GM18507 (cell line): ENCODE results near the gene GDI2.
"Not testable (repeated sequence)": the region's sequence is repeated elsewhere in the genome, so short reads cannot be mapped to it uniquely, and the experiment has no call there.

ENCODE experiments used
- DNase-seq: peaks from one replicate; pipeline ENCODE4 v3.0.0; 2011; ENCODE audit warnings: low read depth; ENCODE audit not compliant: insufficient read length; ENCODE audit errors: extremely low spot score
- FAIRE-seq: peaks from 2 replicates; lab custom pipeline; 2011; peaks lifted over from hg19 to GRCh38; lab: Jason Lieb, UNC

Gene GDI2

DNA sequence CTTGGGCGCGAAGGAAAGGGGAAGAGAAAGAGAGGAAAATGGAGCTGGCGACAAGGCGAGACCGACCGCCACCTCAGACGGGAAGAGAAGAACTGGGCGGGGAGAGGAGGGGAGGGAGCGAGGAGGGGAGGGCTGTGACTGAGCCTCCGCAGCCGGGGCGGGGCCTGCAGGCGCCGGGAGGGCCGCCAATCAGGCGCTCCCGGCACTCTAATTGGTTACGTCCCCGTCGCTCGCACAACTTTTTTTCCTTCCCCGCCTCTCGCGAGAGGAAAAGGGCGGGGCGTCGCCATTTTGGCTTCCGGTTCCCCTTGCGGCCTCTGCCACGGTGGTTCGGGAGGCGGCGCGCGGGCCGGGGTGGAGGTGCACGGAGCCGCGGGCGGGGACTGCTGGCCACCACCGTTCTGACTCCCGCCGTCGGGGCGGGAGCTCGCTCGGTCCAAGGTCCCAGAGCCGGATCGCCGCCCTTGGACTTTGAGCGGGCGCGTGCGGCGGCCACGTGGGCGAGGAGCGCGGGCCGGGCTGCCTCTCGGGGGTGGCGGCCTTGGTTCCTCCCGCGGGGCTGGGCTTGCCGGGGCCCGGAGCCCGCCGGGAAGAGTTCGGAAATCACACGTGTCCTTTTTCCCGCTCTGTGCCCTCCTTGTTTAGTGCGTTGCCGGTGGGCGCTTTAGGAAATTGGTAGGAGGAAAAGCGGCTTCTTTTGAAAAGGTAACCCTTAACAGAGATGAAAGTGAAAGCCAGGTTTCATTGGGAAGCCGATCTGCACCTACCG is at the start of gene GDI2:
GDI2 (minus strand) TSS at position 94 of the 769 bp plus-strand sequence. CDS start 176 bp downstream, outside the sequence.
- peak; percentile 96 for FAIRE-seq
- peak; percentile 90 for DNase-seq

DNA sequence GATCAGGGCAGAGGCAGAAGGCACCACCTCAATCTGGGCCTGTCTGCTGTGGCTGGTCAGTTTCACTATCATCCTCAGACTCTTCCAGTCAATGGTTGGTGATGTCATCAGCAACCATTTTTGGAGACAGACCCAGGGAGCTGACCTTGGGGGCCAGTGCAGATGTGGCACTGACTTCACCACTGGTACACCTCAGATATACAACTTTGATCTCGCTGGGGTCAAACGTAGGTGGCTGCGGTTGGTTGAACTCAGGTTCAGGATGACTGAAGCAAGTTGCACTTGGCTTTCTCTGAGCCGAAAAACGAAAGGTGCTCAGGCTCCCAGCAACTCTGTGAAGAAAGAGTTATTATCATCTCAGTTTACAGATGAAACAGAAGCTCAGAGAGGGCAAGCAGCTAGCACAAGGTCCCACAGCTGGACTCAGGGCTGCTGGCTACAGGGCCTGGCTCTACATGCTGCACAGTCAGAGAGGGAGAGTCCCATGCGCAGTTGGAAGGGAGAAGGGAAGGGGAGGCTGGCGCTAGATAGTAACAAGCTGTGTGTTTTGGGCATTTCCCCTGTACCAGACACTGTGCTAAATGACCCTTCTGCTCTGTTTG is 49.2 kb upstream of the GDI2 start:
- DNase-seq (peak; percentile 78), FAIRE-seq (peak; percentile 97)

DNA sequence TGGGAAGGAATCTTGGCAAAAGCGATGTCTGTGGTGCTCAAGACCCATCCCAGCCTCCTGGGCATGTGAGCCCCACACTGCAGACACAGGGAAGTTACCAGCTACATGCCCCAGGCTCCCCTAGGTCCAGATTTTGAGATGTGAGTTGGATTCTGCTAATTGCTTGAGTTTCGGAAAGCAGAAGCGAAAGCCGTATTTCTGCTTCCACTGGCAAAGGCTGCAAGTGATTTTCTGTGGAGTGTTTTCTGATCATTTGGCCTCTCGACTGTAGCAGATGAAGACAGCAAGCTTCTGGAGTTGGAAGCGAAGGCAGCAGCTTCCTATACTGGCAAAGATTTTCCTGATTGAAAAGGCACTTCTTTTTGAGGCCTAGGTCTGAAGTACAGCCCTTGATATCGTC is 46.8 kb upstream of the GDI2 start:
- DNase-seq (no peak), FAIRE-seq (no peak)

DNA sequence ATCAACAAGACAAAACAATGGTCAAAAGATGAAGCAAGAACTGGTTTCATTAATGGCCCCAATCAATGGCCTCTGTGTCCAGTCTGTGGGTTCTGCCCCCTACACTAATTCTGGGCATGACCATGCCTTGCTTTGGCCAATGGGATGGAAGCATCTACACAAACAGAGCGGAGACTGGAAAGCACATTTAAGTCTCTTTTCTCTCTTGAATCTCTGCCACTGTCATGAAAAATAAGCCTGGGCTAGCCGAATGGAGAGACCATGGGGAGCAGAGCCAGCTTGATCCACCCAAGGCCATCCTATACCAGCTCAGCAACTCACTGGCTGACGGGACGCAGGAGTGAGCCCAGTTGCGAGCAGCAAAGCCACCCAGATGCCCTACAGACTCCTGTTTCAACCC is 45.6 kb upstream of the GDI2 start:
- DNase-seq (no peak), FAIRE-seq (no peak)

DNA sequence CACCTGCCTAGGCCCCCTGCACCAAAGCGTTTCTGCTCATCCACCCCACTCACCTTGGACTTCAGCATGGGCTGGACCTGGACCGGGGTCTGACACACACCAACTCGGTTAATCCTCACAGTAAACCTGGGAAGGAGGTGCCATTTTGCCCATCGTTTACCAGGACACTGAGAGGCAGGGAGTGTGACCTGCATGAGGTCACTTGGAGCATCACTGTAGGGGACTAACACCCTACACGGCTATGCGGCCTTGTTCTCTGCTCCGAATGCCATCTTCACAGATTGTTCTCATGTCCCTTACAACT is 43.4 kb upstream of the GDI2 start:
- no peak for DNase-seq
- FAIRE-seq = no peak

DNA sequence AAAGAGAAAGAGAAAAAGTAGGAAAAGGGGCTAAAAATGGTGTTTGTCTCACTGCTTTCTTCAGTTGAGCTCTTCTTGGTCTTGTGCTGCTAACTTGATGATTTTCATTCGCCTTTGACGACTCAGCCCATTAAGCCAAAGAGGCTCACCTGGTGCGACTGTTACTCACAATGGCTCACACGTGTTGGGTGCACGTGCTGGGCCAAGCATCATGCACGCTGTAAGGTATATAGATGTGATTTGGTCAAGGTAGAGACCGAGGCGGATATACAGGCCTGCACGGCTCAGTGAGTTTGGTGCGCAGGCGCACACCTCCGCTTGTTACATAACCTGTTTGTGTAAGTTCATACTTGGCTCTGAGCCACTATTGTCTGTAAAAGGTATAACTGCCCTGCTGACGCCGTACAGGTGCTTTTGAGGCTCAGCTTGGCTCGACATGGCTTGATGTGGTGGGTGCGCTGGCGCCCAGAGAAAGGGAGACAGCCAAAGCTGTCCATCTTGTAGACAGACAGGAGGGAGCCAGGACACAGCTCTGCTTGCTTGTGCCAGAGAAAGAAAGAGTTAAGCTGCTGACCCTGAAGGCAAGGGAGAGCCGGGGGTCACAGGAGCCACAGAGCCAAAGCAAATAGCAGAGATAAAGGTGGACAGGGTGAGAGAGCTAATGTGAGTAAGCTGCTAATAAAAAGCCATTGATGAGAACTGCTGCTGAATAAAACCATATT is 42.9 kb upstream of the GDI2 start:
- DNase-seq = no peak
- FAIRE-seq = no peak

DNA sequence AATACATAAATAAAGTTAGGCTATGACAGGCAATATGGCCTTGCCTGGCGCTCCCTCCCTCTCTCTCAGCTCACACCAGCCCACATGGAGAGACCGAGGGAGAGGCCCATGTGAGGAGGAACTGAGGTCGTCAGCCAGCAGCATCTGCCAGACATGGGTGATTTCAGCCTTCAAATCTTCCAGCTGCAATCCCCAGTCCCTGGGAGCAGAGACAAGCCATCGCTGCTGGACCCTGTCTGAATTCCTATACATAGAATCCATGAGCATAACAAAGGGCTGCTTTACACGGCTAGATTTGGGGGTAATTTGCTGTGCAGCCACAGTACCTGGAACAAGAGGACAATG is 40.9 kb upstream of the GDI2 start:
- DNase-seq = no peak
- FAIRE-seq = no peak

DNA sequence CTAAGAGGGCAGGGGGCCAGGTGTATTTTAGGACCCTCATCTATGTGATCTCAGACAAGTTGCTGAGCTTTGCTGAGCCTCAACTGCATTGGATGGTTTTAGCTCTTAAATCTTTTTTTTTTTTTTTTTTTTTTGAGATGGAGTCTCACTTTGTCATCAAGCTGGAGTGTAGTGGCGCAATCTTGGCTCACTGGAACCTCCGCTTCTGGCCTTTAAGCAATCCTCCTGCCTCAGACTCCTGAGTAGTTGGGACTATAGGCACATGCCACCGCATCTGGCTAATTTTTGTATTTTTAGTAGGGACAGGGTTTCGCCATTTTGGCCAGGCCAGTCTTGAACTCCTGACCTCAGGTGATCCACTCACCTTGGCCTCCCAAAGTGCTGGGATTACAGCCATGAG is 33.4 kb upstream of the GDI2 start:
- DNase-seq, FAIRE-seq: not testable (repeated sequence)

DNA sequence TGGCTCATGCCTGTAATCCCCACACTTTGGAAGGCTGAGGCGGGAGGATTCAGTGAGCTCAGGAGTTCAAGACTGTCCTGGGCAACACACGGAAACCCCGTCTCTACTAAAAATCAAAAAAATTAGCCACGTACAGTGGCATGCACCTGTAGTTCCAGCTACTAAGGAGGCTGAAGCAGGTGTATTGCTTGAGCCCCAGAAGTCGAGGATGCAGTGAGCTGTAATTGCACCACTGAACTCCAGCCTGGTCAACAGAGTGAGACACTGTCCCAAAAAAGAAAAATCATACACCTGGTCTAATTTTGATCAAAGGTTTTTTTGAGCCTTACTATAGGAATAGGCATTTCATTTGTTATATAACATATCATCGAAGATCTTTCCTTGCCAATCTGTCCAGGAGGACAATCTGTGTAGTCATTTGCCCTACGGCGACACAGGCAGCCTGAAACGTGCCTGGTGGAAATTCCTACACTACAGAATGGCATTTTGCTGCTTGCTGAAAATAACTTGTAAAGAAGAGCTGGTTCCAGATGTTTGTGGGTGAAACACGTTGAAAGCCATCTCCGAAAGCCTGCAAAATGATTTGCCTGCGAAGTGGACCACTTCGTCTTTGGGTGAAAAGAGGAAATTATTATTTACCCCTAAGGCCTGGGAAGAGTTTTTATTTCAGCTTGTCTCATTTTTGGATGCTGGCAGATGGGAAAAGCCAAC is 31.3 kb upstream of the GDI2 start:
- no peak for DNase-seq

DNA sequence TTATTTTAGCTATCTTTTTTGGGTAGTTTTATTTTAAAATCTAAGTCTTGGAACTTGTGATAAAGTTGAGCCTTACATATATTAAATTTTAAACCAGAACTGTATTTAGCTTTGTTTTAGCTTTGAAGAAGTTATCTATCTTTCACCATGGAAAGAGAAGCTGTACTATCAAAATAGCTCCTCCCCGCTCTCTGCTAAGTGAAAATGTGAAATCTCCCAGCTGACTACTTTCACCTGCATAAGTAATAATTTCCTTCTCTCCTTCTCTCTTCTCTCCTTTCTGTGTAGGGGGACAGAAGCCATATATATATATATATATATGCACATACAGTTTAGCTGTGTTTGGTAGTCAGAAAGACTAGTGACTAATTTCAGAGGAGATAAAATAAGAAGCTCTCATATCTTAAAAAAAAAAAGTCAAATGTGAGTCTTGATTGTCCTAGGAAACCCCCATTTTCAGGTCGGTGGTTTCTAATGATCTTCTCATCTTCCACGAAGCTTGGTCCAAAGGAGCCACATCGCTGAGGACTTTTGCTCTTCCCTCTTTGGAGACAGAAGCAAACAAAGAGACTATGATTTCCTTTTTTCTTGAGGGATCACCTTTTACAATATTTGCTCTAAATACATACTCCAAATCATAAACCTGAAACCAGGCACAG is 30.6 kb upstream of the GDI2 start:
- DNase-seq (no peak), FAIRE-seq (peak; percentile 60)

More for the DNA sequence above, 31.3 kb upstream of the GDI2 start:
- FAIRE-seq = peak; percentile 82

DNA sequence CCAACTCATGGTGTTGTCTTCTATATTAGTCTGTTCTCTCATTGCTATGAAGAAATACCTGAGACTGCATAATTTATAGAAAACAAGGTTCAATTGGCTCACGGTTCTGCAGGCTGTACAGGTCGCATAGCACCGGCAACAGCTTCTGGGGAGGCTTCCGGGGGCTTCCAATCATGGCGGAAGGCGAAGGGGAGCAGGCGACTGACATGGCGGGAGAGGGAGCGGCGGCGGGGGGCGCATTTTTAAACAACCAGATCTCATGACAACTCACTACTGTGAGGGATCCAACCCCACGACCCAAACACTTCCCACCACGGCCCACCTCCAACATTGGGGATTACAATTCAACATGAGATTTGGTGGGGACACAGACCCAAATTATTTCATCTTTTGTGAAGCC is 28.7 kb upstream of the GDI2 start:
- no peak for DNase-seq
- FAIRE-seq = no peak

DNA sequence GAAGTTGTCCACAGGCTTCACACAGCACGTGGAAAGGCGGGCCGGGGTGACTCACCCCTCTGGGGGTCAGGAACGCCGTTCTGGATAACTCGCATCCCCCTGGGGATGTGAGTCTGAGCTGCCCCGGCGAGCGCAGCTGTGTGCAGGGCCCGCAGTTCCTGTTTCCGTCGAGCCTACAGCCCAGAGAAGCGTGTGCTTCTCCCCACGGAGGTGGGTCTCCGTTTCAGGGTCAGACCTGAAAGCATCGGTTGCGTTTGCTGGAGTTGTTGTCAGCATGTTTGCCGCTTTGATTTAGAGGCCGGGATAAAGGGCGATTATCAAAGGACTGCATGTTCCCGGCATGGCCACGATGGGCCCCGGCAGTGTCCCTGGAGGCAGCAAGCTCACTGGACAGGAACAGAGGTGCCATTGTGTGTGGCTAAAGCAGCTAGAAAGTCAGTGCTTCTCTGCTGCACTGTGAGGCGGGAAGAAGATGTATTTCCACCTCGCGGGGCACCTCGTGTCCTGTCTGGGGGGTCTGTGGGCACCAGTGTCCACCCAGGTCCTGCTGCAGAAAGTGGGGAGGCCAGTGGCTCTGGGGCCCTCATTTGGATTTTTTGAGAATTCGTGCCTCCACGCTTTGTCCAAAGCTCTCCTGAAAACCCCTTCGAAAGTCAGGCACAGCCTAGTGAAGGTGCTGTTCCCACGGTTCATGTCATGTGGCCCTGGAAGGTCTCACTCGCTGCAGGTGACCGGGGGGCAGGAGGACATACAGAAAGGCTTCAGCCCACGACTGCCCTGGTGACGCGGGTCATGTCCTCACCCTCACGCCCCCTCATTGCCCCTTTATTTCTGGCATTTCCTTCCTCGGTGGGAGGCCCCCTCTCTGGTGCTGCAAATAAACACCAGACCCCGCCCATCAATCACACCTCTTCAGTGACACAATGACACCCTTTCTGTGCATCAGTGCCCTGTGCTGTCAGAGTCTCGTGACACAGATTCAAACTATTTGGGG is 27.4 kb upstream of the GDI2 start:
- DNase-seq = peak; percentile 69
- peak; percentile 96 for FAIRE-seq

DNA sequence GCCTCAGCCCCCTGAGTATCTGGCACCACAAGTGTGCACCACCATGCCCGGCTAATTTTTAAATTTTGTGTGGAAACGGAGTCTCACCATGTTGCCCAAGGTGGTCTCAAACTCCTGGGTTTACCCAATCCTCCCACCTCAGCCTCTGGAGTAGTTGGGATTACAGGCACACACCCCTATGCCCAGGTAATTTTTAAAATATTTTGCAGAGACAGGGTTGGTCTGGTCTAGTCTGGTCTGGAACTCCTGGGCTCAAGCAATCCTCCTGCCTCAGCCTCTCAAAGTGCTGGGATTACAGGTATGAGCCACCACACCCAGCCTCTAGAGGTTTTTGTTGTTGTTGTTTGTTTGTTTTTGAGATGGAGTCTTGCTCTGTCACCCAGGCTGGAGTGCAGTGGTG is 22.9 kb upstream of the GDI2 start:
- DNase-seq, FAIRE-seq: not testable (repeated sequence)

DNA sequence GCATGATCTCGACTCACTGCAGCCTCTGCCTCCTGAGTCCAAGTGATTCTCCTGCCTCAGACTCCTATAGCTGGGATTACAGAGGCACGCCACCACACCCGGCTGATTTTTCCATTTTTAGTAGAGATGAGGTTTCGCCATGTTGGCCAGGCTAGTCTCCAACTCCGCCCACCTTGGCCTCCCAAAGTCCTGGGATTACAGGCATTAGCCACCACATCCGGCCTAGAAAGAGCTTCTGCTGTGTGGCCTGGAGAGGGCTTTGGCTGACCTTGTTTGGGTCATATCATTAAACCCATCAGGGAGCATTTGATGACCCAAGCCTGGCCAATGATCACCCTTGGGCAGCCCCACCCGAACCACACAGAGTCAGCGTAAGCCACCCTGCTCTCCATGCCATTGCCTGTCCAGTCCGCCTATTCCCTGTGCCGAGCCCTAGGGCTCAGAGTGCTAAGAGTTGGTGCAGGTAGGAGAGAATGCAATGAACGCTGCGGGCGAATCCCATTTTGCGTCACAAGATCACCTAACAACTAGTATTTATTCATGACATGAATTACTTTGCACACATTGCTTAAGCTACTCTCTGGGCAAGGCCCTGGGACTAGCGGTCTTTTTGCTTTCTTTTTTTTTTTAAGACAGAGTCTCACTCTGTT is 22.3 kb upstream of the GDI2 start:
- FAIRE-seq = no peak
- DNase-seq = no peak

DNA sequence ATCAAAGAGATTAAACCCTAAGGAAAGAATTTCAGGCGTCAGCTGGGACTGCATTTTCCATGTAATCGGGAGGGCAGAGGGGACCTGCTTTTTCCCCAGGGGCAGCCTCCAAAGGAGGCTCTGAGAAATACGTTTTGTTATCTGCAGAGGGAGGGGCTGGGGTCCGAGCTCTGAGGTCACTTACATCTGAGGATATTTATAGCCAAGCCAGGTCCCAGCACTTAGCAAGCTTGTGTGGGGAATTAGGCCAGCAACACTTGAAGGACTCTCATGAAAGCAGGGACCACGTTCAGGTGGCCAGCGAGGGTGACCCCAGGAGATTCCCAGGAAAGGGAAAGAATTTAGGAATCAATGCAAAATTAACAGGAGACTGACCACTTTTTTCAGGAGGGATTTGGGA is 20.6 kb upstream of the GDI2 start:
- DNase-seq (no peak), FAIRE-seq (no peak)

DNA sequence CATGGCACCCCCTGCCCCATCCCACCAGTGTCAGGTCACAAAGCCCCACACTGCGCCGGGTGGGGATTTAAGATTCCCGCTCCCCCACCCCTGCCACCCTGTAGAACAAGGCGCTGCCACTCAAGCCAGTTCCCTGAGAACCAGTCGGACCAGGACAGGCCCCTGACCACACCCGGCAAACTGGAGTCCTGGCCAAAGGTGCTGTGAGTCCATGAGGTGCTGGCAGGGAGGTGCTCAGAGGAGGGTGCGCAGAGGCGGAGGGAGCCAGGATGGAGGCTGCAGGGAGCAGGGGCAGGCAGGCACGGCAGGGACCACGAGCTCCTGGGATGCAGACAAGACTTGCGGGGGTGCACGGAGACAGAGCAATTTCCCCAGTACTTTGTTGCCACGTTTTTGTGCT is 19.7 kb upstream of the GDI2 start:
- DNase-seq (no peak), FAIRE-seq (no peak)

DNA sequence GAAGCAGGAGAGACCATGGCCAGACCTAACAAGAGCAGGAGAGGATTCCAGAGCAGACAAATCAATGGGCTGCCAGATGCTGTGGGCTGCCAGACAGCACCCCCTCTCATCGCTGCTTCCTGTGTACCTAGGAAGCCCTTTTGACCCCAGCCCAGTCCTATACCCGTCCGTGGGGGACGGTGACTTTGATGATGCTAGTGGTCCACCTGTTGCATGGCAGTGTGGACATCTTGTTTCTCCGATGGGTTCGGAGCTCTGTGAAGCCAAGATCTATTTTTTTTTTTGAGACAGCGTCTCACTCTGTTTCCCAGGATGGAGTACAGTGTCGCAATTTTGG is 18.2 kb upstream of the GDI2 start:
- DNase-seq (no peak), FAIRE-seq (no peak)
